Medulla oblongata (tissue), 1 donor: ENCODE results near the gene MBD5.

Source experiments
- DNase-seq: peaks from one replicate; pipeline ENCODE4 v3.0.0-alpha.2; 2015; ENCODE audit errors: extremely low spot score

The MBD5 gene

DNA sequence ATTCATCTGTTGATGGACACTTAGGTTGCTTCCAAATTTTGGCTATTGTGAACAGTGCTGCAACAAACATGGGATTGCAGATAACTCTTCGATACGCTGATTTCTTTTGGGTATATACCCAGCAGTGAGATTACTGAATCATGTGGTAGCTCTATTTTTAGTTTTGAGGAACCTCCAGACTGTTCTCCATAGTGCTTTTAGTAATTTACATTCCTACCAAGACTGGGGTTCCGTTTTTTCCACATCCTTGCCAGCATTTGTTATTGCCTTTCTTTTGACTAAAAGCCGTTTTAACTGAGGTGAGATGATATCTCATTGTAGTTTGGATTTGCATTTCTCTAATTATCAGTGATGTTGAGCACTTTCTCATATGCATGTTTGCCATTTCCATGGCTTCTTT, 200.3 kb downstream of the MBD5 start:
- DNase-seq, result no peak

DNA sequence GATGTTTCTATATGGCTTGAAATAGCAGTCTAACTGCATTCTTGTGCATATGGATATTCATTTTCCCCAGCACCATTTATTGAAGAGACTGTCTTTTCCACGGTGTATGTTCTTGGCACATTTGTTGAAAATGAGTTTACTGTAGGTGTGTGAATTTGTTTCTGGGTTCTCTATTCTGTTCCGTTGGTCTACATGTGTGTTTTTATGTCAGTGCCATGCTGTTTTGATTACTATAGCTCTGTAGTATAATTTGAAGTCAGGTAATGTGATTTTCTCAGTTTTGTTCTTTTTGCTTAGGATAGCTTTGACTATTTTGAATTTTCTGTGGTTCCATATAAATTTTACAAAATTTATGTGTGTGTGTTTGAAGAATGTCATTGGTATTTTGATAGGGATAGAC, 201.0 kb downstream of the MBD5 start:
- DNase-seq, result no peak

DNA sequence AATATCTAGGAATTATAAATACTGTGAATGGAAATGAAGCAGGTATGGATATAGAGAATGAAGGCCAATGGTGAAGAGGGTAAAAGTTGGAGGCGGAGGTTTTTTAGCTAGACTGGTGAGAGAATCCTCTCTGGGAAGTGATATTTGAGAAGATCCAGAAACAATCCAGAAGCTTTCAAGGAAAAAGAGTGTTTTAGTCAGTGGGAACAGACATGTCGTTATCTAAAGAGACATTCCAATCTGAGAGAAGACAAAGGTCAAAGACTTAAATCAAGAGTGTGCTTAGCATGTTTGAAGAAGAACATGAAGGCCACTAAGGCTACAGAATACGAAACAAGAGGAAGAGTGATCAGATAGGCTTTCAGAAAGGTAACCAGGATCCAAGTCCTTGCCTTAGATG, 211.0 kb downstream of the MBD5 start:
- DNase-seq, result no peak

DNA sequence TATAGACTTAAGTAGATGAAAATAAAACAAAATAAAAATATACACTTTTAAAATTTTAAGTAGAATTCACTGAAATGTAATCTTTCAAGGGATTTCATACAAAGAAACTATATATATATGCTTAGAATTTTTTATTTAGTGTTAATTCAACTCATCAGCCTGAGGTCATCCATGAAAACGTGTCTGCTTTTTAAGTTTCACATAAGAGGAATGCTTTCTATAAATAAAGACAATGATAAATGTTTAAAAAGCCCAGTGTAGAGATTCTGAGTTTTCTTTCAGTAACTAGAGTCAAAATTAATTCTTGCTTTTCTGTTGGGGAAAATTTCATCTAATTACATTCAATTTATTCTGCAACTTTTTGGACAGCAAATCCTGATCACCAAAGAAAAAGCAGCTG, 213.3 kb downstream of the MBD5 start:
- no peak for DNase-seq

DNA sequence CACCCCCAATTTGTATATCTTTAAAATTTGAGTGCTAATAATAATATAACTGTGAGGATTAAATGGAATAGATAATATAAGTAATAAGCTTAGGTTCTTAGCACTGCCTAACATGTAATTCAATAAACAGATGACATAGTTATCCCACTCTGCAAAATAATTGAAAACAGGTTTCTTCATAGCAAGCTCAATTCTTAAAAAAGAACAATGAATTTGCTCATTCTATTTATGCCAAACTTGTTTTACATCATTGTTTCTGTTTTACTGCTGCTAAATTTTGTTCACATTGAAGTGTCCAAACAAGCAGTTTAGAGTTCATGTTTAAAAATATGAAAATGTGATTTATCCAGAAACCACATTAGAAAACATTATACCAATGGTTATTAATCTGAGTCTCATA, 217.0 kb downstream of the MBD5 start:
- DNase-seq, result no peak

DNA sequence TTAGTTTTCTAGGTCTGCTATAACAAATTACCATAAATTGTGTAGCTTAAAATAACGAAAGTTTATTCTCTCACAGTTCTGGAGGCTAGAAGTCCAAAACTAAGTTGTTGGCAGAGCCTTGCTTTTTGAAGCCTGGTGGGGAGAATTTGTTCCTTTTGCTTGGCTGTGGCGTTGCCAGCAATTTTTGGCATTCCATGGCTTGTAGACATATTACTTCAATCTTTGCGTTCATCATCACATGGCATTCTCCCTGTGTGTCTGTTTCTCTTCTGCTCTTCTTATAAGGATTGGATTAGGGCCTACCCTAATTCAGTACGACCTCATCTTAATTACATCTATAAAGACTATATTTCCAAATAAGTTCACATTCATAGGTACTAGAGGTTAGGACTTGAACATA, 217.7 kb downstream of the MBD5 start:
- no peak for DNase-seq

DNA sequence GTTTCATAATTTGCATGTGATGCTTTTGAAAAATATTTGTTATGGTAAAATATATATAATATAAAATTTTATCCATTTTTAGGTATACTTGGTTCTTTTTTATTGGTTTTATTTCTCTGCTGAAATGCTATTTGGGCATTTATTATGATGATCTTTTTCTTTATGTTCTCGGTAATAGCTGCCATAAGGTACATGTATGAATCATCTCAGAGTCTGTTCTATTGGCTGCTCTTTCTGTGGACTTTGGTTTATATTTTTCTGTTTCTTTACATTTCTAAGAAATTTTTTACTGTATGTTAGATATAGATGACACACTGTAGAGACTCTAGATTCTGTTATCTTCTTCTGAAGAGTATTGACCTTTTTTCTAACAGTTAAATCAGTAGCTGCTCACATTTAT, 219.9 kb downstream of the MBD5 start:
- no peak for DNase-seq

DNA sequence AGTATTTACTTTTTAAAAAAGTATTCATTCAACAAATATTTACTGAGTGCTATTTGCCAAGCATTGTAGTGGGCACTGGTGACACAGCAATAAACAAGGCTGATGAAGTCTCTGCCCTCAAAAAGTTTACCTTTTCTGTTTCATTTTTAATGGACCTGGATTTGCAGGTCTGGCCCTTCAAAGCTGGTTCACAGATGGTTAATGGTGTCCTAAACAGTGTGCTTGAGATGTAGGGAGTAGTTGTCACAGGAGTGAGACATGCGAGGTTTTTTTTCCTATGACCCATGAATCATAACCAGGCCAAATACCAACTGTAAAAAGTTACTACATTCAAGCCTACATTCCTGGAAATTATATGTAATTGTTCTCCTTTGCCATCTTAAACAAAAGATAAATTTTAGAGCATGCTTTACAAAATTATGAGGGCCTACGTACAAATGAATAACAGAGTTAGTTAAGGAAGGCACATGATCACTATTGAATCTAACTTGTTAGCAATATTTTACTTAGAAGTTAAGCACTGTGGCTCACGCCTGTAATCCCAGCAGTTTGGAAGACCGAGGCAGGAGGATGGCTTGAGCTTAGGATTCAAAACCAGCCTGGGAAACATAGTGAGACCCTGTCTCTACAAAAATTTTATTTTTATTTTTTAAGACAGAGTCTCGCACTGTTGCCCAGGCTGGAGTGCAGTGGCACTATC, 223.9 kb downstream of the MBD5 start:
- no peak for DNase-seq

DNA sequence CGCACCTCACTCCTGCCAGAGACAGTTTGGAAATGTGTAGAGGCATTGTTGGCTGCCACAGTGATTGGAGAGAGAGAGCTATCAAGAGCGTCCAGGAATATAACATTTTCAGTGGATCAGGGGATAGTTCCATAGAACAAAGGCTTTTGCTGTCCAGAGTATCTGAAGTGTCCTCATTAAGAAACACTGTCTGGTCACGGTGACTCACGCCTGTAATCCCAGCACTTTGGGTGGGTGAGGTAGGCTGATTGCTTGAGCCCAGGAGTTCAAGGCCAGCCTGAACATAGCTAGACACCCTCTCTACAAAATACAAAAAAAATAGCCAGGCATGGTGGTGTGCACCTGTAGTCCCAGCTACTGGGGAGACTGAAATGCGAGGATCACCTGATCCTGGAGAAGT, 231.1 kb downstream of the MBD5 start:
- DNase-seq, result no peak

DNA sequence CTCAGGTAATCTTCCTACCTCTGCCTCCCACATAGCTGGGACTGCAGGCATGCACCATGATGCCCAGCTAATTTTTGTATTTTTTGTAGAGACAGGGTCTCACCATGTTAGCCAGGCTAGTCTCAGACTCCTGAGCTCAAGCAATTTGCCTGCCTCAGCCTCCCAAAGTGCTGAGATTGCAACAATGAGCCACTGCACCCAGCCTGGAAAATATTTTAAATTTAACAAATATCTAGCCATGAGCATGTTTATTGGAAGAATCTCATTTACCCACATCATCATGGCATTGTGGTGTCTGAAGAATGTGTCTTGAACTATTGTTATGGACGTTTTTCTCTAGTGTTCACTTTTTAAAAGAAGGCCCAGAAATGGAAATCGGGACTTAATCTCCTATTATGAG, 231.8 kb downstream of the MBD5 start:
- DNase-seq, result no peak

DNA sequence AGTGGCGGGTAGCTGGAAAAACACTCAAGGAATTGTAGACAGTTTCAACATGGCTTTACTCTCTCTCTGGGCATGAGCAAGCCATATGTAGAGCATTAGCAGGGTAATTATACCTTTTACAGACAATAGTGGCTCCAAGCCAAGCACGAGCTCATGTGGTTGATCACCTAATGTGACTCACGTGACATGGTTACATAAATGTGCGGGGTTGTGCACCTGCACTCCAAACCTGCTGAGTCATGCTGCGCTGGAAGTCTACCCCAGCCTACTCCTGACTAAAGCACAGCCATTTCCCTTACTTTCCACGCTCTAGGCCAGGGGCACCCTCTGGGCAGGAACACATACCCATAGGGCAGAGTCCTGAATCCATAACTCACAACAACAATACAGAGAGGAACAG, 232.8 kb downstream of the MBD5 start:
- DNase-seq, result no peak

DNA sequence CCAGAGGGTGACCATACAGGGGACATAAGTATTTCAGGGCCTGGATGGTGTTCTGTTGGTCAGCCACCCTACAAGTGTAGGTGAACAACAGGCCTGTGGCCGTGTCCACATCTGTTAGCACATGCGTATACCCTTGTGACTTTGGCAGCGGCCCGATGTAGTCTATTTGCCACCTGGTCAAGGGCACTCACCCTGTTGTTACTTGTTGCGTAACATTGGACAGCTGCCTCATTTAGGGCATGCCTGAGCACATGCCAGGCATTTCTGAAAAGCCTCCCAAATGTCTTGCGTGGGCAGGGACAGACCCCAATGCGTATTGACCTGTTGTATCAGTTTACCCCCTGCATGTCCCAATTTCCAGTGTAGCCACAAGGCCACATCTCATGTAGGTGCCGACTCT, 235.0 kb downstream of the MBD5 start:
- DNase-seq, result no peak

DNA sequence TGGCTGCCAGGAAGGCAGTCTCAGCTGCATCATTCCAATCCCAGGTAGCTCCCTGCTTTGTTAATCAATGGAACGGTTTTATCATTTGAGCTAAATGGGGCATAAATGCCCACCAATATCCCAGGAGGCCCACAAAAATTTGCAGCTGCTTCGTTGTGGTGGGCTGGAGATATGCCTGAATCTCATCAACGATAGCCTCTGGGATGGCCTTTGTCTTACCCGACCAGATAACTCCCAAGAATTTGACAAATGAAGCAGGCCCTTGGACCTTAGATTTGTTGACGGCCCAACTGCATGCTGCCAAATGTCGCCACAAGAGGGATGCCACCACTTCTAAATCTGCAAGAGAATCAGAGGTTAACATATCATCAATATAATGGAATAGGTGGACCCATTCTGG, 236.4 kb downstream of the MBD5 start:
- DNase-seq, result no peak

DNA sequence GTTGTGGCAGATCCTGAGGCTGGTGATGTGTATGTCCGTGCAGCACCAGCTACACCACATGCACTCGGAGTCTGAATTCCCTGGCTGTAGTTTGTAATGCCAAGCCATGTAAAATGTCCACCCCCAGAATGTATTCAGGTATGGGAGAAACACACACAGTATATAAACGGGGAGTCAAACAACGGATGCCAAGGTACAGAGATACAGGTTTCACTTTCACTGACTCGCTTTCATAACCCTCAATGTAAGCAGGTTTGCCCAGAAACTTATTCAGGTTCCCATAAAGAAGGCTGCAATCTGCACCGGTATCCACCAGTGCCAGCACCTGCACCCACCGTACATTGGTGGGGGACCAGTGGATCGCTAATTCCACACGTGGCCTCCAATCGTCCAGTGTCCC, 237.2 kb downstream of the MBD5 start:
- DNase-seq, result no peak

DNA sequence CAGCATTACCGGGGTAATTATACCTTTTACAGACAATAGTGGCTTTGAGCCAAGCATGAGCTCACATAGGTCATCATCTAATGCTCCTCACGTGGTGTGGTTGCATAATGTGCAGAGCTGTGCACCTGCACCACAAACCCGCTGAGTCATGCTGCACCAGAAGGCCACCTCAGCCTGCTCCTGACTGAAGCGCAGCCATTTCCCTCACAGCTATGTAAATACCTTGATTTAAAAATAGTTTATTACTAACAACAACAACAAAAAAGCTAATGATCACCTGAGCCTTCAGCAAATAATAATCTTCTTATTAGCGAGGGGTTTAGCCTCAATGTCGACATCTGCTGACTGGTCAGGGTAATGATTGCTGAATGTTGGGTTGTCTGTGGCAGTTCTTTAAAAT, 238.8 kb downstream of the MBD5 start:
- no peak for DNase-seq

DNA sequence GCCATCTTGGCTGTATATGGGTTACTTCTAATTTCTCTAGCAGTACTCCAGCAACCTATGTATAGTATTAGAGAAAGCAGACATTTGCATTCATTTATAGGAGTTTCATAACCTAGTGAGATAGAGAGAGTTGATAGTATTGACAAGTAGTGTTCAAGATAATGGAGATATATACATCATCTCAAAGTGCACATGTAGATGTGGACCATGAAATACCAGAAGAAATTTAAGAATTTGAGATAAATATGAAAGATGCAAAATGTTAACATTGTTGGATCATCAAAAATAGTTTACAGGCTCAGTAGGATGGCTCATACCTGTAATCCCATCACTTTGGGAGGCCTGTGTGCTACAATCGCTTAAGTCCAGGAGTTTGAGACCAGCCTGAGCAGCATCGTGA, 243.0 kb downstream of the MBD5 start:
- no peak for DNase-seq

DNA sequence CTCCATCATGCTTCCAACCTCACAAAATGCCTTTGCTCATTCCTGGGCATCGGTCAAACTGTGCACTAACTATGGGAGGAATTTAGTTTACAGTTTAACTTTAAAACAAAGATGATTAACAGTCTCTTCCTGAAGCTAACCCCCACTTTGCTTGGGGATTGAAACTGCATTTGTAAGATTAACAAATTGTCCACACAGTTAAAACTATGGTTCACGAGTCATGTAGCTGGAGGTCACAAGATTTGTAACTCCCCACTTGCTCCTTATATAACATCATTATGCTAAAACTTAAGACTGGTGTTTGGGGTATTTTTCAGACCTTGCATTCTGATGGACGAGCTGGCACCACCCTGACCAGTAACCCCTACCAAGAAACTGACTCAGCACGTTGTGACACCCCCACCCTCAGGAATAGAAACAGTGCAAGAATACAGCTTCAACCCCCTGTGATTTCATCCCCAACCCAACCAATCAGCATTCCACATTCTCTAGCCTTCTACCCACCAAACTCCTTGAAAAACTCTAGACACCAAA, 252.3 kb downstream of the MBD5 start:
- DNase-seq, result no peak

DNA sequence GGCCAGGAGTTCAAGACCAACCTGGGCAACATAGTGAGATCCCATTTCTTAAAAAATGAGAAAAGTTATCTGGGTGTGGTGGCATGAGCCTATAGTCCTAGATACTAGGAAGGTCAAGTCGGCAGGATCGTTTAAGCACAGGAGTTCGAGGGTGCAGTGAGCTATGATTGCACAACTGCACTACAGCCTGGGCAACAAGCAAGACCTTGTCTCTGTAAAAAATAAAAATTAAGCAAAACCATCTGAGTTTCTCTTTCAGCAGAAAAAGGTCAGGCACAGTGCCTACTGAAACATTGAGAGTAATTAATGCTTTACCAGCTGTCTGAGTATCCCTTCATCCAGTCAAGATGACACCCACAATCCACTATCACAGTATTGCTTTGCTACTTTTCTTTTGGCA, 258.3 kb downstream of the MBD5 start:
- no peak for DNase-seq

DNA sequence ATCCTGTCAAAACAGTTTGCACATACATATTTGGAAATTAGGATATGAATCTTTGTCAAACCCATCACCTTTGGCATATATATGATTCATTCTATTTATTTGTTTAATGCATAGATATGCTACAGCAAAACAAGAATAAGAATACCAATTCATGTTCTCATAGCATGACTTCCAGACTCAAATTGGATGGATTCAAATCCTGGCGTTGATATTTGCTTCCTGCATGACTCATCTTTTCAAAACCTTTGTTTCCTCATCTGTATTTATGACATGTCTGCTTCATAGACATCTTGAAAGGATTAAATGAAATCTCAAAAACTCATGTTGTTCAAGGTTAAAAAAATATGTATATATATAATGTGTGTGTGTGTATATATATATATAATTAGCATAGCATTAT, 261.3 kb downstream of the MBD5 start:
- DNase-seq, result no peak

DNA sequence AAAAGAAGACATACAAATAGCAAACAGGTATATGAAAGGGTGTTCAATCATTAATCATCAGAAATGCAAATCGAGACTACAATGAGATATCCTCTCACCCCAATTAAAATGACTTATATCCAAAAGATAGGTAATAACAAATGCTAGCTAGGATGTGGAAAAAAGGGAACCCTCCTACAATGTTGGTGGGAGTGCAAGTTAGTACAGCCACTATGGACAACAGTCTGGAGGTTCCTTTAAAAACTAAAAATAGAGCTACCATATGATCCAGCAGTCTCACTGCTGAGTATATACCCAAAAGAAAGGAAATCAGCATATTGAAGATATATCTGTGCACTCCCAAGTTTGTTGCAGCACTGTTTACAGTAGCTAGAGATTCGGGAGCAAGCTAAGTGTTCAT, 271.5 kb downstream of the MBD5 start:
- DNase-seq, result no peak

DNA sequence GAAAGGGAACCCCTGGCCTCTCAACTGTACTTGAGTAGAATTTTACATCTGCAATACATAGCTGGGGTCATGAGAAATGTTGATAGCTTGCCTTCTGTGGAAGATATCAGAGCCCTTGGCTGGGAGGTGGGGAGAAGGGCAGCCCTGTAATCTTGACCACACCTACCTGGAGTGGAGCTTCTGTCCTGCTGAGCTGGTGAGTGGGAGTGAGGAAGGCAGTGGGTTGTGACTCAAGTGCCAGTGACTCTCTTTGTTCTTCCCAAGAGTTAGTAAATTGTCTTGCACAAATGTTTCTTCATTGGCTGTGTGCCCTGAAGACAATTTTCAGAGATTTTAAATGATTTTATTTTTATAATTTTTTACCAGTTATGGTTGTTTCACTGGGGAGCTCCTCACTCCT, 277.3 kb downstream of the MBD5 start:
- DNase-seq, result no peak

DNA sequence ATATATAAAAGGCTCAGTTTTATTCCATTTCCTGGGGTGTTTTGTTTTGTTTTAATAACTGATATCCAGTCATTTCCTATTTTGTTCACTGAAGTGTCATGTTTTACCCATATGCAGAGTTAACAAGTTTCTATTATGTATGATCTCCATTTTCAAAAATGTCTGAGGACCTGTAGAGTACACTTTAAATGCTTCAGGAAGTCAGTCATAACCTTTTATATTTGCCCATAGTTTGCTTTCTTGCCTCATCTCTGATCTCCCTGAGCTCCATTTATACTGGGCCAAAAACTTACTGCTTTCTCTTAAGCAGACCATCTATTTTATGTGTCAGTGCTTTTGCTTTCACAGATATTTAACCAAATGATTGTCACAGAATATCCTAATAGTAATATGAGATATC, 278.7 kb downstream of the MBD5 start:
- no peak for DNase-seq

DNA sequence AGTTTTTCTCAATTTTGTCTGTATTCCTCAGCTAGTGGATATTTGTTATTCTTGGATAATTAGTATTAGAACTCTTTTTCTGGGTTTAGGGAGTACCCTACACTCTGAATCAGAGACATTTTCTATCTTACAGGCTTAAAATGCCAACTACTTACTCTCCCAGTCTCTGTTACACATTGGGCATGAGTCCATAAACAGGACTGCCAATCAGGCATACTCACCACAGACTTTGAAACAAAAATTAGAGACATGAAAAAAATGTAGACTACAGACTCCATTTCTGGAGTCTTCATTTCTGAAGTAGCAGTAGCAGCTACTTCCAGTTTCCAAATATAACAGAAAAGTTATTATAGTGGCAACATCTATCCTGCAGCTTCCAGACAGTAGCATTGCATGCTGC, 279.7 kb downstream of the MBD5 start:
- DNase-seq, result no peak

DNA sequence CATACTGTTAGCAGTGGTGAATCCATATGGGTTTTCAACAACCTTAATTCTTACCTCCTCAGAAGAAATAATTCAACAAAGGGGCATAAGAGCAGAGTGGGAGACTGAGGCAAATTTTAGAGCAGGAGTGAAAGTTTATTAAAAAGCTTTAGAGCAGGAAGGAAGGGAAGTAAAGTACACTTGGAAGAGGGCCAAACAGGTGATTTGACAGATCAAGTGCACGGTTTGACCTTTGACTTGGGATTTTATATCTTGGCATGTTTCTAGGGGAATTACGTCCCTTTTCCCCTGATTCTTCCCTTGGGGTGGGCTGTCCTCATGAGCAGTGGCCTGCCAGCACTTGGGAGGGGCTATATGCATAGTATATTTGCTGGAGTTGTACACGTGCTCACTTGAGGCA, 280.5 kb downstream of the MBD5 start:
- DNase-seq, result no peak
